SIG-M5 treated with dmso at 0.1 percent for 504 hours (cell line): ENCODE measurements around the gene MRPL50.

Experiments used
- DNase-seq: peaks from one replicate; lab custom pipeline; 2025; ENCODE audit not compliant: unreplicated experiment; lab: John Stamatoyannopoulos, UW

MRPL50 gene

GRCh38 chr9:101342595-101342994, 55.8 kb downstream of the MRPL50 start:
- no peak for DNase-seq

- no peak for DNase-seq
Measured at GRCh38 chr9:101341958-101342357, 56.5 kb downstream of the MRPL50 start.
